Caco-2 (cell line): ENCODE measurements around the gene NME3. TPM values are rescaled to one million over a fixed set of nuclear protein-coding genes. Genes with fewer than 3 reads are reported as not detected.

Source experiments
- BruUV-seq: library from RNA; stranded (reverse); fragments of 400-500 nt; replicated peaks from 2 replicates; lab custom pipeline; 2021; lab: Mats Ljungman, UMichigan
- CTCF ChIA-PET: fragments of 300-600 bp; sonication (Branson Sonifier 250); formaldehyde crosslinking; loops from one replicate; lab custom pipeline; 2022; ENCODE audit warnings: antibody characterized with exemption; lab: Charles Lee
- POLR2A ChIA-PET: fragments of 300-600 bp; sonication (Branson Sonifier 250); formaldehyde crosslinking; loops from one replicate; lab custom pipeline; 2022; ENCODE audit warnings: antibody characterized with exemption; lab: Charles Lee
- DNase-seq, 2 experiments: peaks; one replicate each; pipeline versions ENCODE4 v3.0.0 to v3.0.0-alpha.2; 2020 to 2022
- H3K27me3 ChIP-seq: replicated peaks from 2 replicates; pipeline ENCODE4 v1.6.0; 2011; ENCODE audit warnings: low read length; ENCODE audit not compliant: control insufficient read depth, insufficient read depth
- H3K36me3 ChIP-seq: 2 replicates; pipeline ENCODE4 v1.5.1; 2011; ENCODE audit warnings: low read length; ENCODE audit not compliant: control insufficient read depth, insufficient read depth
- H3K4me1 ChIP-seq: fragments of 250-450 bp; sonication (Bioruptor Pico); 2 replicates; pipeline ENCODE4 v1.5.1; 2020; ENCODE audit warnings: mild to moderate bottlenecking
- H3K4me3 ChIP-seq: 2 replicates; pipeline ENCODE4 v1.5.1; 2011; ENCODE audit warnings: low read depth, mild to moderate bottlenecking, control low read depth, low read length
- H3K9me3 ChIP-seq: fragments of 250-450 bp; sonication (Bioruptor Pico); 2 replicates; pipeline ENCODE4 v1.5.1; 2020; ENCODE audit warnings: mild to moderate bottlenecking, moderate library complexity
- H3K27ac Mint-ChIP-seq: one replicate; pipeline ENCODE4 v1.8.0; 2022; ENCODE audit warnings: mixed read lengths; ENCODE audit not compliant: unreplicated experiment
- H3K27me3 Mint-ChIP-seq: one replicate; pipeline ENCODE4 v1.8.0; 2022; ENCODE audit warnings: mixed read lengths; ENCODE audit not compliant: insufficient read depth, unreplicated experiment
- H3K36me3 Mint-ChIP-seq: one replicate; pipeline ENCODE4 v1.8.0; 2022; ENCODE audit warnings: mild to moderate bottlenecking, mixed read lengths; ENCODE audit not compliant: insufficient read depth, unreplicated experiment
- H3K4me1 Mint-ChIP-seq: one replicate; pipeline ENCODE4 v1.8.0; 2022; ENCODE audit warnings: low read depth, mixed read lengths; ENCODE audit not compliant: unreplicated experiment
- H3K4me3 Mint-ChIP-seq: one replicate; pipeline ENCODE4 v1.8.0; 2022; ENCODE audit warnings: mild to moderate bottlenecking, moderate library complexity, mixed read lengths; ENCODE audit not compliant: unreplicated experiment
- H3K9me3 Mint-ChIP-seq: one replicate; pipeline ENCODE4 v1.8.0; 2022; ENCODE audit warnings: mixed read lengths; ENCODE audit not compliant: unreplicated experiment
- intact Hi-C: fragments of 100-400 bp; cut with micrococcal nuclease; formaldehyde crosslinking; loops from one replicate; pipeline ENCODE4 v1.10.0; 2022; ENCODE audit not compliant: unreplicated experiment
- total RNA-seq: library from RNA; stranded (reverse); gene quantifications from 2 replicates; pipeline ENCODE4 v1.2.3, GENCODE V29; 2022
- TF ChIP-seq, protein P1 (sequence below), 2 experiments: fragments of 200-600 bp in 1 of 2; IDR thresholded peaks; 1 replicate in 1 of 2; 2 replicates in 1 of 2; pipeline versions ENCODE4 v1.5.1 to v1.8.0; 2011 to 2022; ENCODE audit warnings: antibody characterized with exemption in 1 of 2, control low read depth in 1 of 2, inconsistent platforms in 1 of 2, low read depth in 1 of 2, low read length in 1 of 2, mild to moderate bottlenecking in 1 of 2, moderate library complexity in 1 of 2; ENCODE audit not compliant: insufficient read depth in 1 of 2, severe bottlenecking in 1 of 2, unreplicated experiment in 1 of 2

NME3 gene
- total RNA-seq, 1 experiment from 2014 or later, result 7.0 TPM

DNA sequence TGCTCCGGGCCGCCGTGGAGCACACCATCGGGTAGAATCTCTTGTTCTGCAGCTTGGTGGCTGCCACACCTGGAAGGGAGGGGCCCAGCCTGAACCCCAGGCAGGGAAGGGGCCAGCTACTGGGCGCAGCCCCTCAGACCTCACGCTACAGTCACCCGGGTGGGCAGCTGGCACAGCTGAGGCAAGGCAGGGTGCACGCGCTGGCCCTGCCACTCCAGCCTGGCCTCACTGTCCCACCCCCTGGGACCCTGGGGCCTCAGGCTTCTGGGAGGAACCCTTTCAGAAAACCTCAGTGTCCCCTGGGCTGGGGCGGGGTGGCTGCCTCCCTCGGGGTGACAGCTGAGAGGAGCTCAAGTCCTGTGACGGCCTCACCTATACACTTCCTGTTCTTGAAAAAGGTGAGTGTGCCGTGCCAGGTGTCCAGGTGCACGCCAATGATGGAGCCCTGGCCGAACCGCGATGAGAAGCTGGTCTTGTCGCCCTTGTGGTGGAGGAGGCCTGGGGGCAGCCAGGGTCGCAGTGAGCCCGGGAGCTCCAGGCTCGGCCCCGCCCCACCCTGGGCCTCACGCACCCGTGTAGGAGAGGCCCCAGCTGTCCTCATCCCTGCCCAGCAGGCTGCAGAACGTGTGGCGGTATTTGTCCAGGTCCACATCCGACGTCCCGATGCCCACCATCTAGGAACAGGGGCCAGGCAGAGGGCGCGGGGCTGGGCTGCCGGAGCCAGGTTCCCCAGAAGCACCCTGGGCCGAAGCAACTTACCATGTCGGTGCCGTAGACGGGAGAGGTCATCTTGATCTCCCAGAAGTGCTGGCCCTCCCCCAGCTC, 6.2 kb upstream of the NME3 start:
- intact Hi-C loops, result no loop called here
- Histone ChIP-seq H3K4me1 (peaks cover 15% of the 10 kb centered on the region), H3K9me3 (no peaks in the 10 kb centered on the region), H3K36me3 (no peaks in the 10 kb centered on the region), H3K4me3 (no peak overlapping the region), H3K27me3 (no peaks in the 10 kb centered on the region)
- ChIA-PET POLR2A (no interaction called here), CTCF (no interaction called here)
- BruUV-seq, result no TSS peak
- H3K27ac Mint-ChIP-seq, result no peak overlapping the region
- TF ChIP-seq, protein P1, sequence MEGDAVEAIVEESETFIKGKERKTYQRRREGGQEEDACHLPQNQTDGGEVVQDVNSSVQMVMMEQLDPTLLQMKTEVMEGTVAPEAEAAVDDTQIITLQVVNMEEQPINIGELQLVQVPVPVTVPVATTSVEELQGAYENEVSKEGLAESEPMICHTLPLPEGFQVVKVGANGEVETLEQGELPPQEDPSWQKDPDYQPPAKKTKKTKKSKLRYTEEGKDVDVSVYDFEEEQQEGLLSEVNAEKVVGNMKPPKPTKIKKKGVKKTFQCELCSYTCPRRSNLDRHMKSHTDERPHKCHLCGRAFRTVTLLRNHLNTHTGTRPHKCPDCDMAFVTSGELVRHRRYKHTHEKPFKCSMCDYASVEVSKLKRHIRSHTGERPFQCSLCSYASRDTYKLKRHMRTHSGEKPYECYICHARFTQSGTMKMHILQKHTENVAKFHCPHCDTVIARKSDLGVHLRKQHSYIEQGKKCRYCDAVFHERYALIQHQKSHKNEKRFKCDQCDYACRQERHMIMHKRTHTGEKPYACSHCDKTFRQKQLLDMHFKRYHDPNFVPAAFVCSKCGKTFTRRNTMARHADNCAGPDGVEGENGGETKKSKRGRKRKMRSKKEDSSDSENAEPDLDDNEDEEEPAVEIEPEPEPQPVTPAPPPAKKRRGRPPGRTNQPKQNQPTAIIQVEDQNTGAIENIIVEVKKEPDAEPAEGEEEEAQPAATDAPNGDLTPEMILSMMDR (IDR thresholded peaks at IDR 0.05; ENCODE audit: insufficient read depth in 1 of 2, low read depth in 1 of 2, low read length in 1 of 2, severe bottlenecking in 1 of 2, unreplicated experiment in 1 of 2), result no peak
- no peak for DNase-seq
- no peaks in the 10 kb centered on the region for H3K27me3 Mint-ChIP-seq
- no peaks in the 10 kb centered on the region for H3K9me3 Mint-ChIP-seq
- no peak overlapping the region for H3K4me3 Mint-ChIP-seq
- H3K36me3 Mint-ChIP-seq, result peaks cover 83% of the 10 kb centered on the region
- H3K4me1 Mint-ChIP-seq, result peaks cover 8% of the 10 kb centered on the region

DNA sequence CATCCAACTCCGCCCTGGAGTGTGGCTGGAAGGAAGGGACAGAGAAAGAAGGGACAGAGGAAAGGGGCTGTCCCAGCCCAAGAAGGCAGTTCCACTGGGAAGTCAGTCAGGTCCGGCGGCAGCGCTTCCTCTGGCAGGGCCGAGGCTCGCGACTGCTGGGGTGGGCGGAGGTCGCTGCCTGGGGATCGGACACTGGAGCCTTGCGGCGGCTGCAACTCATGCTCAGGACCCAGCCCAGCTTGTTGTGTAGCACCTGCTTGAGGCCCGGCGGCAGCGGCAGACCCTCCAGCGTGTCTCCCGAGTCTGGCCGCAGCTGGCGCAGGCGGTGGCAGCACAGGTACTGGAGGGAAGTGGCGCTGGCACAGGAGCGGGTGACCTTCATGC, 5.6 kb upstream of the NME3 start:
- Histone ChIP-seq H3K9me3 (no peaks in the 10 kb centered on the region), H3K27me3 (no peaks in the 10 kb centered on the region), H3K4me3 (no peak overlapping the region), H3K4me1 (peaks cover 15% of the 10 kb centered on the region), H3K36me3 (no peaks in the 10 kb centered on the region)
- H3K27me3 Mint-ChIP-seq, result no peaks in the 10 kb centered on the region
- H3K9me3 Mint-ChIP-seq, result no peaks in the 10 kb centered on the region
- ChIA-PET POLR2A (no interaction called here), CTCF (no interaction called here)
- no peak overlapping the region for H3K27ac Mint-ChIP-seq
- H3K4me1 Mint-ChIP-seq, result peaks cover 8% of the 10 kb centered on the region
- TF ChIP-seq, protein P1 (IDR thresholded peaks at IDR 0.05; ENCODE audit: insufficient read depth in 1 of 2, low read depth in 1 of 2, low read length in 1 of 2, severe bottlenecking in 1 of 2, unreplicated experiment in 1 of 2), result no peak
- H3K4me3 Mint-ChIP-seq, result no peak overlapping the region
- no peak for DNase-seq
- intact Hi-C loops, result no loop called here
- H3K36me3 Mint-ChIP-seq, result peaks cover 83% of the 10 kb centered on the region
- no TSS peak for BruUV-seq

DNA sequence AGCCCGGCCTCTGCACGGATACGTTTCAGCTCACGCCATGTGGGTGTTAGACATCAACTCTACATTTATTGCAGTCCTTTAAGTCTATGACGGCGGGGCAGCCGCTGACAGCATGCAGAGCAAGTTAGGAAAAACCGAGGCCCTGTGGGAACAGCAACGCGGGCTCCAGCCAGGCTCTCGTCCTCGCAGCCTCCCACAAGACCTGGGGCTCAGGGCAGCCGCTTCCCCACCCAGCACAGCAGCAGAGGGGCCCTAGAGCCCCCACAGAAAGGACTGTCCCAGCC, 5.3 kb upstream of the NME3 start:
- peaks cover 15% of the 10 kb centered on the region for H3K4me1 ChIP-seq
- intact Hi-C loops, result no loop called here
- H3K4me1 Mint-ChIP-seq, result peaks cover 5% of the 10 kb centered on the region
- ChIA-PET CTCF (no interaction called here), POLR2A (no interaction called here)
- no TSS peak for BruUV-seq
- no peaks in the 10 kb centered on the region for H3K9me3 ChIP-seq
- no peak overlapping the region for H3K4me3 ChIP-seq
- H3K27me3 Mint-ChIP-seq, result no peaks in the 10 kb centered on the region
- TF ChIP-seq, protein P1 (IDR thresholded peaks at IDR 0.05; ENCODE audit: insufficient read depth in 1 of 2, low read depth in 1 of 2, low read length in 1 of 2, severe bottlenecking in 1 of 2, unreplicated experiment in 1 of 2), result no peak
- no peaks in the 10 kb centered on the region for H3K27me3 ChIP-seq
- H3K27ac Mint-ChIP-seq, result no peak overlapping the region
- DNase-seq, result no peak
- no peaks in the 10 kb centered on the region for H3K9me3 Mint-ChIP-seq
- peaks cover 83% of the 10 kb centered on the region for H3K36me3 Mint-ChIP-seq
- H3K4me3 Mint-ChIP-seq, result no peak overlapping the region
- no peaks in the 10 kb centered on the region for H3K36me3 ChIP-seq
